ENCODE results near the gene FMNL3. TPM values are rescaled to one million over a fixed set of nuclear protein-coding genes. Genes with fewer than 3 reads are reported as not detected.

FMNL3 gene
- polyA plus RNA-seq, 1 of the 3 experiments (the other 2 are of a cell fraction) = 10.2 TPM

DNA sequence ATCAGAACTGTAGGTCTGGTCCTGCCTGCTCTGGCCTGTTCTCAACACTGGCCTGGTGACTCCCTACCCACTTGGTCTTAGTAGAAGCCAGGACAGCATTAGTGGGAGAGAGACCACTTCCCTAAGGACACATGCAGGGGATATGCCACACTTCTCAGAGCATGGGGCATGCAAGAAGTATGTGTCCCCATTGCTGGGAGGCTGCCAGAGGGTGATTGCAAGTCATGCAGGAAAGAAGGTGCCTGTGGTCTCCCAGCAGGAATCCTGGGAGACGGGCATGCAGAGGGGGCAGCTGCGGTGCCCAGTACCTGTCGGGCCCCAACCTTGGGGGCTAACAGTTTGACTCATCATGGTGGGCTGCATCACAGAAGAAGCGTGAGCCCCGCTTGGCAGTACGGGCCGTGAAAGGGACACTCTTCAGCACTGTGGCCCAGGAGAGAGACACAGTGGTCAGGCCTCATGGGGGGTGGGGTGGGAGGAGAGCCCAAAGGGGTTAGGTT lies 60.8 kb downstream of the FMNL3 start:
- Histone ChIP-seq H3K36me3 (replicated peaks in 1 of 2; ENCODE audit: control insufficient read depth in 1 of 2, insufficient read depth in 2 of 2, low read length in 1 of 2) (peaks cover 33 to 78% of the 10 kb centered on the region in 2 experiments), H2AFZ (ENCODE audit: low read depth) (no peak overlapping the region), H3K9ac (no peak overlapping the region), H3K9me2 (no peaks in the 10 kb centered on the region), H4K20me1 (ENCODE audit: insufficient read depth) (no peaks in the 10 kb centered on the region), H3K4me3 (ENCODE audit: low read depth in 2 of 2, low read length in 1 of 2) (no peak overlapping the region), H3K4me2 (no peak overlapping the region), H3F3A (replicated peaks; ENCODE audit: insufficient read depth) (peaks cover 7% of the 10 kb centered on the region), H3K79me2 (ENCODE audit: insufficient read depth) (no peaks in the 10 kb centered on the region), H3K9me3 (no peaks in the 10 kb centered on the region), H3K27me3 (ENCODE audit: insufficient read depth) (no peaks in the 10 kb centered on the region), H3K4me1 (ENCODE audit: control insufficient read depth in 1 of 2, insufficient read depth in 2 of 2, low read depth in 1 of 2, low read length in 1 of 2) (peaks cover 0 to 5% of the 10 kb centered on the region in 2 experiments; a peak in 1 of 4 replicates), H3K27ac (ENCODE audit: low read depth in 2 of 2, low read length in 1 of 2) (no peak overlapping the region; a peak in 1 of 4 replicates)
- no peak for DNase-seq
- no peak for TF ChIP-seq ELF1 (IDR thresholded peaks at IDR 0.05)
- no peak for TF ChIP-seq MEF2A (IDR thresholded peaks at IDR 0.05; ENCODE audit: borderline replicate concordance, low read depth)
- no peak for TF ChIP-seq TAF1 (IDR thresholded peaks at IDR 0.05; ENCODE audit: borderline replicate concordance, low read depth, low read length)
- ChIA-PET POLR2A (no interaction called here), CTCF (interaction anchor here (0.6 to 30.5 kb wide), 4 partner anchors 9 to 95 kb away, joined by 3 to 590 read pairs (median 20); partner anchors contain the start of genes FMNL3 and TMBIM6)
- WGBS (ENCODE audit: low lambda C conversion rate) = 100% methylated on average over 4 of the region's 7 CpGs

DNA sequence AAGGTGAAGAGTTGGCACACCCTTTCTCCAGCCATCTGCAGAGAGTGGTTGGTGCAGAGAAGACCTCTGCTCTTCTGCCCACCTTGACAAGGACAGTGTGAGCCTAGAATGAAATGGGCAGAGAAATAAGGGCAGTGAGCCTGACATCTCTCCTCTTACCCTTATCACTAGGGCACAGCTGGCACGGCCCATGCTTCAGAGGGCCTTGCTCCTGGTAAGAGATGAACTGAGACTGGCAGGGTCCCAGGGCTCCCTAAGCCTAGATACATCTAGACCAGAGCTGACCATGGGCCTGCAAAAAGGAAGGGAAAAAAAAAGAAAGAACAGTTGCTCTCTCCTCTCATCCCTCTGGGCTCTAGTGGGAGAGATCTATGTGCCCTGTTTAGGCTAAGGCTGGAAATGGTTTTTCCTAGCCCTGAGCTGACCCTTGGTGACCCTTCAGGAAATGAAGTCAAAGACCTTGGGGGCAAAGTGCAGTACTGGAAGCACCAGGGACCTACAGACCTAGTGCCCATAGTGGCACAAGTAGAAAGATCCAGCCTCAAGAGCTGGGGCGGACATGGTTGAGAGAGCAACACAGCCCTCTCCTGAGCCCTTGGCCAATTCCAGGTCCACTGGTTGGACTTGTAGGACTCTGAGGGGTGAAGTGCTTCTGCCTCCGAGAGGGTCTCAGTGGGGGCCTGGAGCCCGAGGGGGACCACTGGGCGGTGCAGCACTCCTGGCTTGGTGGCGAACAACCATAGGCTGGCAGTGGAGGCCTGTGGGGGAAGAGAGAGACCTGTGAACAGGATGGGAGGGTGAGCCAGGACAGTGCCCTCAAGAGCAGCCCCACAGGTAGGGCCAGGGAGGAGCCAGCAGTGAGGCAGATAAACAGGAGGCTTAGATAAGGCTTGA lies 61.8 kb downstream of the FMNL3 start:
- peaks cover 0 to 5% of the 10 kb centered on the region in 2 experiments; a peak in 1 of 4 replicates for H3K4me1 ChIP-seq (ENCODE audit: control insufficient read depth in 1 of 2, insufficient read depth in 2 of 2, low read depth in 1 of 2, low read length in 1 of 2)
- no peaks in the 10 kb centered on the region for H3K79me2 ChIP-seq (ENCODE audit: insufficient read depth)
- no peaks in the 10 kb centered on the region for H4K20me1 ChIP-seq (ENCODE audit: insufficient read depth)
- no peaks in the 10 kb centered on the region for H3K9me3 ChIP-seq
- no peak overlapping the region for H3K4me3 ChIP-seq (ENCODE audit: low read depth in 2 of 2, low read length in 1 of 2)
- ChIA-PET POLR2A (interaction anchor here (0.7 to 2.0 kb wide), 3 partner anchors 61 to 149 kb away, joined by 3 to 6 read pairs (median 5); partner anchors contain the start of gene TMBIM6), CTCF (interaction anchor here (0.6 to 30.5 kb wide), 24 partner anchors 10 to 117 kb away, joined by 3 to 590 read pairs (median 4); partner anchors contain the start of genes FMNL3 and TMBIM6)
- peak overlapping the region in 1 of 2 experiments; percentile 36; a peak in 1 of 4 replicates for H3K27ac ChIP-seq (ENCODE audit: low read depth in 2 of 2, low read length in 1 of 2)
- H3K9ac ChIP-seq = no peak overlapping the region
- TF ChIP-seq, protein P1, sequence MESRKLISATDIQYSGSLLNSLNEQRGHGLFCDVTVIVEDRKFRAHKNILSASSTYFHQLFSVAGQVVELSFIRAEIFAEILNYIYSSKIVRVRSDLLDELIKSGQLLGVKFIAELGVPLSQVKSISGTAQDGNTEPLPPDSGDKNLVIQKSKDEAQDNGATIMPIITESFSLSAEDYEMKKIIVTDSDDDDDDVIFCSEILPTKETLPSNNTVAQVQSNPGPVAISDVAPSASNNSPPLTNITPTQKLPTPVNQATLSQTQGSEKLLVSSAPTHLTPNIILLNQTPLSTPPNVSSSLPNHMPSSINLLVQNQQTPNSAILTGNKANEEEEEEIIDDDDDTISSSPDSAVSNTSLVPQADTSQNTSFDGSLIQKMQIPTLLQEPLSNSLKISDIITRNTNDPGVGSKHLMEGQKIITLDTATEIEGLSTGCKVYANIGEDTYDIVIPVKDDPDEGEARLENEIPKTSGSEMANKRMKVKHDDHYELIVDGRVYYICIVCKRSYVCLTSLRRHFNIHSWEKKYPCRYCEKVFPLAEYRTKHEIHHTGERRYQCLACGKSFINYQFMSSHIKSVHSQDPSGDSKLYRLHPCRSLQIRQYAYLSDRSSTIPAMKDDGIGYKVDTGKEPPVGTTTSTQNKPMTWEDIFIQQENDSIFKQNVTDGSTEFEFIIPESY (IDR thresholded peaks at IDR 0.05; ENCODE audit: borderline replicate concordance, low read depth) = no peak
- no peak for TF ChIP-seq FOXM1 (IDR thresholded peaks at IDR 0.05; ENCODE audit: low read depth)
- TF ChIP-seq JUND (IDR thresholded peaks at IDR 0.05) = no peak
- TF ChIP-seq EZH2phosphoT487 (IDR thresholded peaks at IDR 0.05; ENCODE audit: borderline replicate concordance, low read depth) = no peak
- no peak for TF ChIP-seq FOSL2 (IDR thresholded peaks at IDR 0.05; ENCODE audit: borderline replicate concordance, low read depth)
- no peak for TF ChIP-seq GABPA (IDR thresholded peaks at IDR 0.05; ENCODE audit: low read depth)
- TF ChIP-seq, protein P2, sequence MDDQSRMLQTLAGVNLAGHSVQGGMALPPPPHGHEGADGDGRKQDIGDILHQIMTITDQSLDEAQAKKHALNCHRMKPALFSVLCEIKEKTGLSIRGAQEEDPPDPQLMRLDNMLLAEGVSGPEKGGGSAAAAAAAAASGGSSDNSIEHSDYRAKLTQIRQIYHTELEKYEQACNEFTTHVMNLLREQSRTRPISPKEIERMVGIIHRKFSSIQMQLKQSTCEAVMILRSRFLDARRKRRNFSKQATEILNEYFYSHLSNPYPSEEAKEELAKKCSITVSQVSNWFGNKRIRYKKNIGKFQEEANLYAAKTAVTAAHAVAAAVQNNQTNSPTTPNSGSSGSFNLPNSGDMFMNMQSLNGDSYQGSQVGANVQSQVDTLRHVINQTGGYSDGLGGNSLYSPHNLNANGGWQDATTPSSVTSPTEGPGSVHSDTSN (IDR thresholded peaks at IDR 0.05) = no peak
- no peak for TF ChIP-seq SMC3 (IDR thresholded peaks at IDR 0.05; ENCODE audit: low read depth, low read length)
- TF ChIP-seq, protein P3, sequence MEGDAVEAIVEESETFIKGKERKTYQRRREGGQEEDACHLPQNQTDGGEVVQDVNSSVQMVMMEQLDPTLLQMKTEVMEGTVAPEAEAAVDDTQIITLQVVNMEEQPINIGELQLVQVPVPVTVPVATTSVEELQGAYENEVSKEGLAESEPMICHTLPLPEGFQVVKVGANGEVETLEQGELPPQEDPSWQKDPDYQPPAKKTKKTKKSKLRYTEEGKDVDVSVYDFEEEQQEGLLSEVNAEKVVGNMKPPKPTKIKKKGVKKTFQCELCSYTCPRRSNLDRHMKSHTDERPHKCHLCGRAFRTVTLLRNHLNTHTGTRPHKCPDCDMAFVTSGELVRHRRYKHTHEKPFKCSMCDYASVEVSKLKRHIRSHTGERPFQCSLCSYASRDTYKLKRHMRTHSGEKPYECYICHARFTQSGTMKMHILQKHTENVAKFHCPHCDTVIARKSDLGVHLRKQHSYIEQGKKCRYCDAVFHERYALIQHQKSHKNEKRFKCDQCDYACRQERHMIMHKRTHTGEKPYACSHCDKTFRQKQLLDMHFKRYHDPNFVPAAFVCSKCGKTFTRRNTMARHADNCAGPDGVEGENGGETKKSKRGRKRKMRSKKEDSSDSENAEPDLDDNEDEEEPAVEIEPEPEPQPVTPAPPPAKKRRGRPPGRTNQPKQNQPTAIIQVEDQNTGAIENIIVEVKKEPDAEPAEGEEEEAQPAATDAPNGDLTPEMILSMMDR (IDR thresholded peaks at IDR 0.05) = no peak
- no peak for TF ChIP-seq RAD21 (IDR thresholded peaks at IDR 0.05; ENCODE audit: low read length)
- TF ChIP-seq ELF1 (IDR thresholded peaks at IDR 0.05) = no peak
- TF ChIP-seq, protein P4, sequence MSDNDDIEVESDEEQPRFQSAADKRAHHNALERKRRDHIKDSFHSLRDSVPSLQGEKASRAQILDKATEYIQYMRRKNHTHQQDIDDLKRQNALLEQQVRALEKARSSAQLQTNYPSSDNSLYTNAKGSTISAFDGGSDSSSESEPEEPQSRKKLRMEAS (IDR thresholded peaks at IDR 0.05; ENCODE audit: low read depth) = no peak
- TF ChIP-seq FOXJ3 (CRISPR knock-in tag; IDR thresholded peaks at IDR 0.05) = no peak
- TF ChIP-seq GATA2 (CRISPR knock-in tag; IDR thresholded peaks at IDR 0.05) = no peak
- WGBS (ENCODE audit: low lambda C conversion rate) = 94% methylated on average over 6 of the region's 6 CpGs
- H3K4me2 ChIP-seq = no peak overlapping the region
- no peak overlapping the region for H2AFZ ChIP-seq (ENCODE audit: low read depth)
- no peak for DNase-seq
- no peaks in the 10 kb centered on the region for H3K27me3 ChIP-seq (ENCODE audit: insufficient read depth)
- peaks cover 27 to 78% of the 10 kb centered on the region in 2 experiments for H3K36me3 ChIP-seq (replicated peaks in 1 of 2; ENCODE audit: control insufficient read depth in 1 of 2, insufficient read depth in 2 of 2, low read length in 1 of 2)
- H3K9me2 ChIP-seq = no peaks in the 10 kb centered on the region
- H3F3A ChIP-seq (replicated peaks; ENCODE audit: insufficient read depth) = peaks cover 7% of the 10 kb centered on the region
